Measurements from ENCODE around the gene SULT6B1.
"Not testable (repeated sequence)": the region's sequence is repeated elsewhere in the genome, so short reads cannot be mapped to it uniquely, and the experiment has no call there.

SULT6B1 gene, protein sequence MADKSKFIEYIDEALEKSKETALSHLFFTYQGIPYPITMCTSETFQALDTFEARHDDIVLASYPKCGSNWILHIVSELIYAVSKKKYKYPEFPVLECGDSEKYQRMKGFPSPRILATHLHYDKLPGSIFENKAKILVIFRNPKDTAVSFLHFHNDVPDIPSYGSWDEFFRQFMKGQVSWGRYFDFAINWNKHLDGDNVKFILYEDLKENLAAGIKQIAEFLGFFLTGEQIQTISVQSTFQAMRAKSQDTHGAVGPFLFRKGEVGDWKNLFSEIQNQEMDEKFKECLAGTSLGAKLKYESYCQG
- 0 reads per million in 2 experiments for total RNA-seq

GRCh38 chr2:37188570-37188969 is at the start of gene SULT6B1:
Gene SULT6B1, minus strand, starts transcription at chr2:37188670. Its CDS starts 30 bp downstream, at chr2:37188640.
- DNase-seq (ENCODE audit: low read depth), result no peak

- no peak for DNase-seq (ENCODE audit: low read depth)
These were observed 43.9 kb upstream of the SULT6B1 start for GRCh38 chr2:37232131-37232933.

DNA sequence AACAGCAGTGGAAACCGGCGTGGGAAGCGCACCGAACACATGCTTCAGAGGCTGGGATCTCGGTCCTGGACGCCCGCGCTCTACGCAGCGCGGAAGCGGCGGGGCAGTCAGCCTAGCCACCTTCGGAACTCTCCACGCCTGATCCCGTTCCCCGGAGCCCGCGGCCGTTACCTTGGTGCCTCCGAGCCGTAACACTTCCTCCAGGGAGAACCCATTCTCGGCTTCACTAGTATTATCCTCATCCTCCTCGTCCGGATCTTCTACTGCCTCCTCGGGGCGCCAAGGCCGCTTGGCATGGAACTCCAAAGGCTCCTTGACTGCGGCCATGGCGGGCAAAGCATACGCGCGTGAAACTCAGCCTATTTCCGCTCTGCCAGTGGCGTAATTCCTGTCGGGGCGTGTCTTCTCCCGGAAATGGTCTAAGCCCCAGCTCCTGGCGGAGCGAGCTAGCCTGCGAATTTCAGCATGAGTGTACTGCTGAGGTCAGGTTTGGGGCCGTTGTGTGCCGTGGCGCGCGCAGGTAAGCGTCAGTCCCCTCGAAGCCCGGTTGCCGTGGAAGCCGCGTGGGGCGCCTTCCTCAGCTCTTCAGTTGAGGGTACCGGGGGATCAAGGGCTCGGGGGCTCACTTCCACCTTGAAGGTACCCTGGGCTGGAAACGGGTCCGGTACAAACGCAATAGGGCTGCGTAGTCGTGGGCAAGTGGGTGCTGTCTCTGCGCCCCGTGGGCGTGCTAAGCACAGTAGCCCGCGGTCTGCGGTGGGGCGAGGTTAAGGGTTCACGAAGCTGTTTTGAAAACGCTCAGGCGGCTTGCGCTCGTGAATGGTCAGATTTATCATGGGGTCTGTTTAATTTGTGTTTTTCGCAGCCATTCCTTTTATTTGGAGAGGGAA is 43.0 kb upstream of the SULT6B1 start, which contains the start of the genes CEBPZ and NDUFAF7:
Gene CEBPZ, minus strand, starts transcription at position 356 of the 890 bp plus-strand sequence. Its CDS starts 29 bp downstream, at position 327.
Gene NDUFAF7, plus strand, starts transcription at position 418 of the 890 bp plus-strand sequence. Its CDS starts 48 bp downstream, at position 466.
- DNase-seq (ENCODE audit: low read depth), result peak; percentile 84

DNA sequence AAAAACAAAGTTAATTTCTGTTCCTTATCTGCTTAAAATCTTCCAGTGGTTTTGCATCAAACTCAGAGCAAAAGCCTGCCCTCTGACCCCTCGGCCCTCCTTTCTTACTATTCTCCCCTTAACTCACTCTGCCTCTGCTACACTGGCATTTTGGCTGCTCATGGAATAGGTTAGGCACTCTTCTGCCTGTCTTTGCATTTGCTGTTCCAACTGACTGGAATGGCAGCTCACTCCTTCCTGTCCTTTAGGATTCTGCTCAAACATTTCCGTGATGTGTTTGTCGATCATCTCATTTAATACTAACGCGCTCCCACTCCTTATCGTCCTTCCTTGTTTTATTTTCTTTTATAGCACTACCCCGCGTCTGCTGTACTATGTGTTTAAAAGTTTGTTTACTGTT is 42.1 kb upstream of the SULT6B1 start:
- DNase-seq (ENCODE audit: low read depth), result no peak

GRCh38 chr2:37228788-37229187 is 40.3 kb upstream of the SULT6B1 start:
- DNase-seq (ENCODE audit: low read depth), result no peak

- no peak for DNase-seq (ENCODE audit: low read depth)
These were observed 38.4 kb upstream of the SULT6B1 start for GRCh38 chr2:37226863-37227262.

DNA sequence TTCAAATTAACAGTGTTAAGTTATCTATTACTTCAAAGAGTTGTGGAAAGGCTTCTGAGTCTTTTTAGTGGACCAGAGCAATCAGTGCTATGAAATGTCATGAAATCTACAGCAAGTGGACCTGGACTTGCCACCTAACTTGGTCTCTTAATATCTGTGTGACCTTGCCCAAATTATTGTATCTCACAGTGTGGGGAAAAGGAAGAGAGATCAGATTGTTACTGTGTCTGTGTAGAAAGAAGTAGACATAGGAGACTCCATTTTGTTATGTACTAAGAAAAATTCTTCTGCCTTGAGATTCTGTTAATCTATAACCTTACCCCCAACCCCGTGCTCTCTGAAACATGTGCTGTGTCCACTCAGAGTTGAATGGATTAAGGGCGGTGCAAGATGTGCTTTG is 36.7 kb upstream of the SULT6B1 start:
- not testable (repeated sequence) for DNase-seq (ENCODE audit: low read depth)

DNA sequence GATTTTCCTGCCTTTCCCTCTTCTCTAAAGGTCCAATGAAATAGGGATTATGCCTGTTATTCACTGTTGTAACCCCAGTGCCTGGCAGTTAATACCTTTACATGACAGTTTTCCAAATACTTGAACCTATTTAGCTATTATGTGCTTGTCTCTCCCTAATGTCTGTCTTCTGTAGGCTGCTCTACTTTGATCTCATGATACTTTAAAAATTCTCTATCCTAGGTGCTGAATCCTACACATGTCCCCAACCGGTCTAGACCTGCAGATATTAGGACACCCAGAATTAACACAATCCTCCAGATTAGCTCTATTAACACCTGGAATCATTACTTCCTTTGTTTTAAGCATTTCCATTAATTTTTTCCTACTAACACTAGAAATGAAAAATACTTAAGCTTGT is 35.6 kb upstream of the SULT6B1 start:
- DNase-seq (ENCODE audit: low read depth), result no peak

GRCh38 chr2:37223131-37223530 is 34.7 kb upstream of the SULT6B1 start:
- DNase-seq (ENCODE audit: low read depth), result no peak

GRCh38 chr2:37219046-37219445 is 30.6 kb upstream of the SULT6B1 start:
- no peak for DNase-seq (ENCODE audit: low read depth)

GRCh38 chr2:37215250-37215649 is 26.8 kb upstream of the SULT6B1 start:
- DNase-seq (ENCODE audit: low read depth), result no peak

DNA sequence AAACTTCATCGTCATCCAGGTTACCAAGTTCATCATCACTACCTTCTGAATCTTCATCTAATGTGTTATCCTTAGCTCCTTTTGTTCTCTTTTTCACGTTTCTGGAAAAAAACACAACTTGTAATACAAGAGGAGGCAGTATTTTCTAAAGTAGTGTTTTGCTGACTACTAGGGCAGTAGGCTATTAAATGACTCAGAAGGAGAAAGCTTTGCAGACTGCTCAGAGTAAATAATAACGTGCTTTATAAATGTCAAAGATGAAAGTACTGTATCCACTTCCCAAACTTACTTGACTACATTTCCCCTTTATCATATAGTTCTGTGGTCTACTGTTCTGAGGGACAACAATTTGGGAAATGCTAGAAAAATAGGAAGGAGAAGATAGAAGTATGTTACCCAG is 23.5 kb upstream of the SULT6B1 start:
- DNase-seq (ENCODE audit: low read depth), result no peak

GRCh38 chr2:37211212-37211611 is 22.7 kb upstream of the SULT6B1 start:
- DNase-seq (ENCODE audit: low read depth), result no peak

GRCh38 chr2:37206760-37207159 is 18.3 kb upstream of the SULT6B1 start:
- not testable (repeated sequence) for DNase-seq (ENCODE audit: low read depth)

DNA sequence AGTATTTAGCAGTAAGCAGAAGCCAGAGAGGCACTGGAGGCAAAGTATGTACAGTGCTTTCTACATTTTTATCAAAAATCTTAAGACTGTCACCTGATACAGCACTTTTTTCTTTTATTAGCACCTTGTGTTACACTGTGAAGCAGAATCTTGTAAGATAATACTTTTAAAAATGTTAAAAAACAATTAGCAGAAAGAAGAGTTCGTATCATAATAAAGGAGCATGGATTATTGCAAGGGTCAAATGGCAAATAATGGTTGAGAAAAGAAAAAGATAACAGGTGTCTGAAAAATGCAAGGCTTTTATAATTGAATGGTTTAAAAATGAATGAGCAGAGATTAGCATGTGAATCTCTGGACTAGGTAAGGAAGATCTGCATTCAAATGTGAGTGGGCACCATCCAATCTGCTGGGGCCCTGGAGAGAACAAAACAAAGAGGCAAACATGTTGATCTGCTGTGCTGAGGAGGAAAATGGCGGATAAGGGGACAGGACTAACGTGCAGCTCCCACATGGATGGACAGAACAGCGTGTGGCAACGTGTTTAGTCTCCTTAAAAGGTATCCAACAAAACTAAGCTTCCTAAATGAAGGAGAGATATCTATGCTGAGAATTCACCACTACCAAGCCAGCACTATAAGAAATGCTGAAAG is 17.3 kb upstream of the SULT6B1 start:
- DNase-seq (ENCODE audit: low read depth), result no peak

- DNase-seq (ENCODE audit: low read depth), result not testable (repeated sequence)
These were observed 16.7 kb upstream of the SULT6B1 start for GRCh38 chr2:37205071-37205661.

GRCh38 chr2:37203708-37204107 is 15.2 kb upstream of the SULT6B1 start:
- DNase-seq (ENCODE audit: low read depth), result no peak

GRCh38 chr2:37201766-37202165 is 13.3 kb upstream of the SULT6B1 start:
- no peak for DNase-seq (ENCODE audit: low read depth)

GRCh38 chr2:37201208-37201607 is 12.7 kb upstream of the SULT6B1 start:
- DNase-seq (ENCODE audit: low read depth), result no peak

DNA sequence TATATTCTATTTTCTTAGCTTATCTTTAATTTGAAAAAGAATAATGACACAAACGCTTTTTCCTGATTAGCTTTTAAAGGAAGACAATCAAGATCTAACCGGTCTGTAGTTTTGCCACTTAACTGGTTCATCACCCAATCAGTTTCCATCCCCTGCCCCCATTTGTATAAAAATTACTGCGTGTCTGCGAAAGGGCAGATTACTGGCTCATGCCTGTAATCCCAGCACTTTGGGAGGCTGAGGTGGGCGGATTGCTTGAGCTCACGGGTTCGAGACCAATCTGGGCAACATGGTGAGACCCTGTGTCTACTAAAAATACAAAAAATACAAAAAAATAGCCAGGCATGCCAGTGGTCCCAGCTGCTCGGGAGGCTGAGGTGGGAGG is 10.2 kb upstream of the SULT6B1 start:
- DNase-seq (ENCODE audit: low read depth), result no peak
